GM18951 (cell line): Measurements from ENCODE around the gene KCTD4.
"Not testable (repeated sequence)": the region's sequence is repeated elsewhere in the genome, so short reads cannot be mapped to it uniquely, and the experiment has no call there.

Experiments
- POLR2A ChIP-seq: IDR thresholded peaks from 4 replicates; pipeline ENCODE4 v1.6.1; 2011; ENCODE audit warnings: mild to moderate bottlenecking; ENCODE audit not compliant: insufficient read length, insufficient read depth; ENCODE audit errors: extremely low read depth
- in situ Hi-C: fragments of 300-500 bp; cut with MboI; formaldehyde crosslinking; loops from one replicate; pipeline ENCODE4 v1.12.0; 2022; ENCODE audit warnings: low sequenced_read_pairs, mixed read lengths, inconsistent platforms; ENCODE audit not compliant: unreplicated experiment

The KCTD4 gene

DNA sequence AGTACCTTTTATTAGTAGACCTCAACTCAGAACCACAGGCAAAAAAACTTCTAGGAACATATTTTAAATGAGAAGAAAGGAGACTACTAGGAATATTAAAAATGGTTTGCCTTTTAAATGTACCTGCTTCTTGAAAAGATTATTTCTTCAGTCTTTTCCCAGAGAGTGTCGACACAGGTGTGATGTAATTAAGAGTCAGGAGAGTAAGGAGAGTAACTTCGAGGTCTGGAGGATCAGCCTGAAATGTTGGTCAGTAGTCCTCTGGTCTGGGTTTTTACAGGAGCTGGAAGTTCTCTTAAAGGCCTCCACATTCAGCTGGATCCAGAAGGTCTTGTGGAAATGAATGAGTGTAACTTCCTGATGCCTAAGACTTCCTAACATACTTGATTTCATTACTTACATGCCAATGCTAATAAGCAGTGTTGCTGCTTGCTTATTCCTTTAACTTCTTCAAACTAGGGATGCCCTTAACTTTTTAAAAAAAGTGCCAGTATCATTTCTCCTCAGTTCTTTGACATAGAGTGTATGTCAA, at the start of gene KCTD4:
Gene KCTD4, minus strand, starts transcription at position 345 of the 532 bp plus-strand sequence. CDS start 6,478 bp downstream, outside the sequence.
- no peak for TF ChIP-seq POLR2A
- in situ Hi-C loops: no loop called here

DNA sequence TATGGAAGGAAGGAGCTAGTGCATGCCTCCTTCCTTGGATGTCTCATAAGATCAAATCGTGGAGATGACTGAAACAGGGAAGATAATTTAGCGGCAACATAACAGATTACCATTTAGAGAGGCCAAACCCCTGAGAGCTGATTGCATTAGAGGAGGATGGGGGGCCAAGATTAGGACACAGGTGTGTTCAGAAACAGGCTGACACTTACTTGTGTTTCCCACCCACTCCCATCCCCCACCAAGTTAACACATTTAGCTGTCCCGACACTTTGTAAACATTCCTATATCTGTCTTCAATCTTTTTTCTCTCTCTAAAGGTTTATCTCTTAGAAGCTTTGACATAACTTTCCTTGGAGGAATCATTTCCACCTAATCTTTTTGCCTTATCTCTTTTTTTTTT, 48.8 kb upstream of the KCTD4 start:
- TF ChIP-seq POLR2A: no peak
- in situ Hi-C loops: no loop called here

DNA sequence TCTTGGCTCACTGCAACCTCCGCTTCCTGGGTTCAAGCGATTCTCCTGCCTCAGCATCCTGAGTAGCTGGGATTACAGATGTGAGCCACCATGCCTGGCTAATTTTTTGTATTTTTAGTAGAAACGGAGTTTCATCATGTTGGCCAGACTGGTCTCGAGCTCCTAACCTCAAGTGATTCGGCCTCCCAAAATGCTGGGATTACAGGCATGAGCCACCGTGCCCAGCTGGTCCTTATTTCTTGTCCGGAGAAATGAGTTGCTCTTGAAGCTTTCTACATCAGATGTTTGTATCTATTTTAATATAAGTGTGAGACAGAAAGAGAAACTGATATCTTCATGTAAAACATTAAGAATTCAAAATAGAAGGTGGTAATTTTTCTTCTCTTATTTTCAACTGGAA, 43.9 kb upstream of the KCTD4 start:
- in situ Hi-C loops: not testable (repeated sequence)

DNA sequence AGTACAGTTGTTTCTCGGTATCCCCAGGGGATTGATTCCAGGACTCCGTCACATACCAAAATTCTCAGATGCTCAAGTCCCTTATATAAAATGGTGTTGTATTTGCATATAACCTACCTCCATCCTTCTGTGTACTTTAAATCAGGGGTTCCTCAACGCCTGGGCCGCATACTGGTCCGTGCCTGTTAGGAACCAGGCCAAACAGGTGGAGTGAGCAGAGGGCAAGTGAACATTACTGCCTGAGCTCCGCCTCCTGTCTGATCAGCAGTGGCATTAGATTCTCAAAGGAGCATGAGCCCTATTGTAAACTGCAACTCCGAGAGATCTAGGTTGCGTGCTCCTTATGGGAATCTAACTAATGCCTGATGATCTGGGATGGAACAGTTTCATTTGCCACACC, 42.2 kb upstream of the KCTD4 start:
- TF ChIP-seq POLR2A: no peak
- in situ Hi-C loops: no loop called here

DNA sequence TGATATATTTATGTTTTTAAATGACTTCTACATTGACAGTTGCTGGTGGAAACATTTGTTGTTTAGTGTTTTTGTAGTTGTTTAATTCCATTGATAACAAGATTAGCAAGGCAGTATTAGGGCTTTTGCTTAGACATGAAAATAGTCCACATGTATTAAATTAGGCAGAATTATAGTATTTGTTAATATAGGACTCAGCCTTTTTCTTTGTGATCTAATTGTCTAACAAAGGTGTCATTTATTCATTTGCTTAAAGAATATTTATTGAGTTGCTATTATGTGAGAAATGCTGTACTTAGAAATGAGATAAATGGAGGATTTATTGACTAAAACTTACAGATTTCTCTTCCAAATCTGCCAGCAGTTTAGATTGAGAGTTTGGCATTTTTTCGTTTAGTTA, 41.7 kb upstream of the KCTD4 start:
- TF ChIP-seq POLR2A: no peak
- in situ Hi-C loops: no loop called here

DNA sequence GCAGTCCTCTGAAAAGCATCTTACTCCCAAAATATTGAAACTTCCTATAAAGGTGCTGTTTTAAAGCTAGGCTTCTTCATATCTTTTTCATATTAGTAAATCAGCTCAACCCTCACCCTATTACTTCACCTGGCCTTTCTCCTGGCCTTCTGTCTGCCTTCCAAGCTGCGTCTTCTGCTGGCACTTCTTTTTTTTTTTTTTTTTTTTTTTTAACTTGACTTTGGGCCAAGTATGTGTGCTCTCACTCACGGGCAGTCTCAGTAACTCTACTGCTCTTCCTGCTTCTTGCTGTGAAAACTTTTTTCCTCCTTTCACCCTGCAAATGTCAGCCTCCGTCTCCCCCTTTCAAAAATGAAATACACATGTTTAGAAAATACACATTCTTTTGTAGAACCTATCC, 41.2 kb upstream of the KCTD4 start:
- in situ Hi-C loops: no loop called here
- TF ChIP-seq POLR2A: no peak

DNA sequence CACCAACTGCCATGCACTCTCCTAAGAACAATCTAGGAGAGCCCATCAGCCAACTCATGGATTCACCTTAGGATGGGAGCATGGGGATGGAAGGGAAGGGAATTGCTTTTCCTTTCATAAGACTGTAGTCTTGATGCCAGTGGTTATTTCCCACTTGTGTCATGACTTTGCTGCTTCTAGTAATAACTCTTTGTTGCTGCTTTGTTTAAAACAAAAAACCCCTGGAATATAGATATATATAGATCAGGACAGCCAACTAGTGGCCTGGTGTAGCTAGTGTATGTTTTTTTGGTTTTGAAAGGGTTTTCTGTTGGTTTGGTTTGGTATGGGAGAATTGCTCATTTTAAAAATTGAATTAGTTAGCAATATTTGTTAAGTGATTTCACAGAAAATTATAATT, 39.3 kb upstream of the KCTD4 start:
- in situ Hi-C loops: no loop called here
- no peak for TF ChIP-seq POLR2A

DNA sequence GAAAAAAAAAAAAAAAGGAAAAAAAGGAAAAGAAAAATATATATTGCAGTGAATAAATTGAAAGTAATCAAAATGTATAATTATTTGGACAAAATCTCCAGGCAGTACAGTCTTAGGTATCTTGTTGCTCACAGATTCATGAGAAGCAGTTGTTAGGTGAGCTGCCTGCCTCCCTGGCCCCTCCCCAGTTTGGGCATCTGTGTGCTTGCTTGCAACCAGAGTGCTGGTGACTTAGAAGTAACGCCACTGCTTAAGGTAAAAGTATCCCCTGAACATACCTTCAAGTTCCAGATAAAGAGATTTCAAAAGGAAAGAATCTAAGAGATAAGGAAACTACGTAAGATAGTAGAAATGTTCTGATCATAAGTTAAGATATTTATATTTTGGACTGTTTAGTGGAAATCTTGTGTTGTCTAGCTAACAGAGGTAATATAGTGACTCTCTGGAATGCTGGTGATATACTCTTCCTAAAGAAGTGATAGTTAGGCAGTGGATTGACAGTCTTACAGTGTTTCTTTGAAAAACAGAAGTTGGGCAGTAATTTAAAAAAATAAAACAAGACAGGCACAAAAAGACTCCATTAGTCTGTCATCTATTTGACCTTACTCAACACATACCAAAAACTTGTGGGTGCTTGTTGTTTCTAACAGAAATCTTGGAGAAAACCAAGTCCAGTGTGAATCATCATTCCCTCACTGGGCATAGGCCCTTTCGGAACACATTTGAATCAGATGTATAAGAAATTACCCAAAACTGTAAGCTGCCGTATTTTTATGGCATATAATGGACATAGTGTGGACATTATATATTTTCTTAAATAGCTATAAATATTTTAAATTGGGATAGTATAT, 38.3 kb upstream of the KCTD4 start:
- in situ Hi-C loops: no loop called here
- TF ChIP-seq POLR2A: no peak

DNA sequence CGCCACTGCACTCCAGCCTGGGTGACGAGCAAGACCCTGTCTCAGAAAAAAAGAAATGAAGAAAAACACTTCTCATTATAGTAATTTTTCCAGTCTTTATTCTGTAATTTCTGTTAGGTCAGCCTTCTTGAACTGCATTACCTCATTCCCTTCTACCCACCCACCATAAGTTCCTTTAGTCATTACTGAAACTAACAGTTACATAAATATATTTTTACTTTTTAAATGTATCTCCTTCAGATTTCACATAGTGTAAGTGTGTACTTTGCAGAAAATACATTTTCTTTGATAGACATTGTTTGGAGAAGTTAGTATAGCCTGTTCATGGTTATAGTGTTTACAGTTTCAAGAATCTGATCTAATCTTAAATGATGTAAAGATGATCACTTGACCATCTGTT, 31.7 kb upstream of the KCTD4 start:
- in situ Hi-C loops: no loop called here
- no peak for TF ChIP-seq POLR2A

DNA sequence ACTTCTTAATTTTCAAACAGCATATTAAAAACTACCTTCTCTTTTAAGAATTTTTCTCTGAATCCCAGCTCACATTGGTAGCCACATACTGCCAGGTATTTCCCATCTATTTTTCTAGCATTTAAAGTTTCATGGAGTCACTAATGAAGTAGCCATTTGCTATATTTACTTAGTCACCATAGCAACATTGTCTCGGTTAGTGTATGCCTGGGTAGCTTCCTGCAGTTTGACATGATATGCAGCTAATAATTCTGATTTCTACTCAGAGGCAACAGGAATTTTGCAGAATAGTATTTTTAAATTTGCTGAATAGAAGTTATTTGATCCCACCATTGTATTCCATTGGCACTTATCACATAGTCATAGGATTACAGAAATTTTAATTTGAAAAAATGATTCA, 30.9 kb upstream of the KCTD4 start:
- TF ChIP-seq POLR2A: no peak
- in situ Hi-C loops: no loop called here

DNA sequence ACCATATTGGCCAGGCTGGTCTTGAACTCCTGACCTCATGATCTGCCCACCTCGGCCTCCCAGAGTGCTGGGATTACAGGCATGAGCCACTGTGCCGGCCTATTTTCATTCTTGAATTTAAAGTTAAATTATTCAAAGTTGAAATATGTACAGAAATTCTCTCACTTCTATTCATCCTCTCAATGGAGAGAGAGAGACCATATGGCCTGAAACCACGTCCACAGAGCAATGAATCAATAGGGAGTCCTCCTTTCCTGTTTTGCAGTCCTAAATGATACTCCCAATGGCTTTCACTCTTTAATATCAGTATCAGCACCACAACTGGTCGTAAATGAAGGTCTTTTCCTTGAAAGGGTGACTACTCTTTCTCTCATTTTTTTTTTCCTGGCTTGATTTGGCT, 30.5 kb upstream of the KCTD4 start:
- TF ChIP-seq POLR2A: no peak
- in situ Hi-C loops: no loop called here

DNA sequence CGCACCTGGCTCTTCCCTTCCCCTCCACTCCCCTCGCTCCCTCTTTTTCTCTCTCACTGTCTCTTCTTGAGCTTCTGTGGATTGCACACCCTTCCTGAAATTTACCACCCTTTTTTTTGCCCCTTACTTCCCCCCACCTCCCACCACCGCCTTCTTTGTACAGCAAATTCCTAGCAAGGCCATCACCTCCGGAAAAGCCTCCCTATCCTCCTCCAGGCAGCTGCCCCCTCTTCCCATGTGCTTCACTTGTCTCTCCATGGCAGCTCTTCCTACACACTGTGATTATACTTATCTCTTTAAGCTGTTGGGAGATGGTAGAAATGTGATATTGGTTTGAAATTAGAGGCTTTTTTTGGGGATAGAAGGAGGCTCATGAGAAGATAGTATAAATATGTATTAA, 28.3 kb upstream of the KCTD4 start:
- TF ChIP-seq POLR2A: no peak
- in situ Hi-C loops: no loop called here

DNA sequence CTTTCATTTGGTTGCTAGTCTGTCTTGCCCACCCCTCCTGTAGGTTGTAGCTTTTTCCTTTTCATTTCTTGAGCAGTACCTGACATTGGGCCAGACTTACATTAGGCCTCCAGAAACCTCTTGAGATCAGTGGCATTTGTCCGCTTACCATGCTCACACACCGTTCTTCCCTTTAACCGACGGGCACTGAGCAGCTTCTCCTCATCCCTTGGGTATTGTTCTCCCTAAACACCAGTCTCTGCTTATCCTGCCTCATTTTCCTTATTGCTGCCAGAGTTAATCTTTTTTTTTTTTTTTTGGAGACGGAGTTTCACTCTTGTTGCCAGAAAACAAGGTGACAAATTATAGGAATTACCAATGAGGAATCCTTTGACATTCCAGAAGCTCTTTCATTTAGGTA, 27.2 kb upstream of the KCTD4 start:
- in situ Hi-C loops: no loop called here
- no peak for TF ChIP-seq POLR2A

DNA sequence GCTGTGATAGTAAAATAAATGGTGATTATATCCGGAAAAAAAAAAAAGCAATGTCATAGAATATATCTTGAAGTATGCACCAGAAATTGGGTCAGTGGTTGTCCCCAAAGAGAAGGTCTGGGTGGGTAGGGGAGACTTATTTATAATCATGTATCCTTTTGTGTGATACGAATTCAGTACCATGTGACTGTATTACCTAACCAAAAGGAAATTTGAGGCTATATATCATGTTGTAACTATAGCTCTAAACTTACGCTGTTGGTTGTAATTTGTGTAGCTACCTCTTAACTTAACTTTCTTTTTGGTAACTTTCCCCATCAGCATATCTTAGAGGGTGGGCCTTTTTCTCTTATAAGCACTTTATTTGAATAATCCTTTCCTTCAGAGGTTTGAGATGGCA, 25.2 kb upstream of the KCTD4 start:
- no peak for TF ChIP-seq POLR2A
- in situ Hi-C loops: no loop called here
